HepG2 (cell line): ENCODE data around the gene TUG1. TPM values are rescaled to one million over a fixed set of nuclear protein-coding genes. Genes with fewer than 3 reads are reported as not detected.

ENCODE experiments used
- ATF7 ChIP-seq, 2 experiments: fragments of 450-650 bp in 1 of 2; sonication (generic) in 1 of 2; formaldehyde crosslinking in 1 of 2; IDR thresholded peaks; 2 replicates each; pipeline versions ENCODE4 v1.4.0 to v1.6.1; 2016 to 2020; ENCODE audit warnings: antibody characterized with exemption in 1 of 2, mild to moderate bottlenecking in 1 of 2, missing genetic modification reagents in 1 of 2
- BHLHE40 ChIP-seq: IDR thresholded peaks from 2 replicates; pipeline ENCODE4 v1.6.1; 2011; ENCODE audit warnings: low read length, improper control_type of control experiment
- CEBPG ChIP-seq: IDR thresholded peaks from 2 replicates; pipeline ENCODE4 v1.6.1; 2016
- HNF1A ChIP-seq, 2 experiments: sonication (generic) in 1 of 2; formaldehyde crosslinking in 1 of 2; IDR thresholded peaks; 2 replicates each; pipeline versions ENCODE4 v1.4.0 to v1.6.1; 2016 to 2020; ENCODE audit warnings: borderline replicate concordance in 1 of 2, low read depth in 1 of 2, mild to moderate bottlenecking in 1 of 2, missing genetic modification reagents in 1 of 2
- MBNL3 ChIP-seq: fragments of 250-450 bp; sonication (Bioruptor Pico); conservative IDR thresholded peaks from 2 replicates; pipeline ENCODE4 v1.8.0; 2022; ENCODE audit warnings: mild to moderate bottlenecking, inconsistent platforms
- NRL ChIP-seq: sonication (generic); formaldehyde crosslinking; IDR thresholded peaks from 2 replicates; pipeline ENCODE4 v1.5.0; 2020; ENCODE audit warnings: missing genetic modification reagents, mild to moderate bottlenecking, moderate library complexity, borderline replicate concordance
- RBM22 ChIP-seq: fragments of 200-400 bp; formaldehyde crosslinking; optimal IDR thresholded peaks from 2 replicates; pipeline ENCODE3; 2017; ENCODE audit warnings: mild to moderate bottlenecking, low read length, moderate library complexity
- SALL1 ChIP-seq: sonication (generic); formaldehyde crosslinking; IDR thresholded peaks from 2 replicates; pipeline ENCODE4 v1.8.0; 2022; ENCODE audit warnings: mild to moderate bottlenecking, missing genetic modification reagents
- SP5 ChIP-seq: IDR thresholded peaks from 2 replicates; pipeline ENCODE4 v1.6.1; 2016; ENCODE audit warnings: low read depth, borderline replicate concordance
- SPEN ChIP-seq: sonication (generic); formaldehyde crosslinking; IDR thresholded peaks from 2 replicates; pipeline ENCODE4 v1.5.1; 2020; ENCODE audit warnings: low read depth, mild to moderate bottlenecking, missing genetic modification reagents
- ZBTB43 ChIP-seq: sonication (generic); formaldehyde crosslinking; conservative IDR thresholded peaks from 2 replicates; pipeline ENCODE4 v1.4.0; 2020; ENCODE audit warnings: missing genetic modification reagents
- ZFP82 ChIP-seq: sonication (generic); formaldehyde crosslinking; IDR thresholded peaks from 2 replicates; pipeline ENCODE4 v1.5.1; 2020; ENCODE audit warnings: mild to moderate bottlenecking, missing genetic modification reagents, borderline replicate concordance
- ZNF136 ChIP-seq: sonication (generic); formaldehyde crosslinking; IDR thresholded peaks from 2 replicates; pipeline ENCODE4 v1.8.1; 2022; ENCODE audit warnings: low read depth, mild to moderate bottlenecking, moderate library complexity, missing genetic modification reagents
- ZNF253 ChIP-seq: sonication (generic); formaldehyde crosslinking; IDR thresholded peaks from 2 replicates; pipeline ENCODE4 v1.8.0; 2022; ENCODE audit warnings: mild to moderate bottlenecking, missing genetic modification reagents, borderline replicate concordance
- ZNF558 ChIP-seq: sonication (generic); formaldehyde crosslinking; IDR thresholded peaks from 2 replicates; pipeline ENCODE4 v1.9.0; 2022; ENCODE audit warnings: mild to moderate bottlenecking, missing genetic modification reagents, borderline replicate concordance
- ZNF574 ChIP-seq: sonication (generic); formaldehyde crosslinking; IDR thresholded peaks from 2 replicates; pipeline ENCODE4 v1.4.0; 2020; ENCODE audit warnings: missing genetic modification reagents
- ZNF589 ChIP-seq: sonication (generic); formaldehyde crosslinking; conservative IDR thresholded peaks from 2 replicates; pipeline ENCODE4 v1.8.0; 2022; ENCODE audit warnings: mild to moderate bottlenecking, moderate library complexity, missing genetic modification reagents
- ZNF703 ChIP-seq: sonication (generic); formaldehyde crosslinking; IDR thresholded peaks from 2 replicates; pipeline ENCODE4 v1.5.1; 2020; ENCODE audit warnings: missing genetic modification reagents, mild to moderate bottlenecking, moderate library complexity, borderline replicate concordance
- ZNF746 ChIP-seq: sonication (generic); formaldehyde crosslinking; IDR thresholded peaks from 2 replicates; pipeline ENCODE4 v1.8.0; 2022; ENCODE audit warnings: mild to moderate bottlenecking, missing genetic modification reagents
- ZNF792 ChIP-seq: IDR thresholded peaks from 2 replicates; pipeline ENCODE4 v1.6.1; 2016
- polyA plus RNA-seq, 8 experiments: library from polyadenylated mRNA; depleted of rRNA in 3 of 8; stranded (reverse) in 7 of 8; unstranded in 1 of 8; fragments of >200 nt; fragmentation: Illumina TruSeq in 4 of 8; extraction: Trizol in 4 of 8; gene quantifications; 2 replicates each; pipeline versions ENCODE4 v1.2.1 to v1.2.3, GENCODE V29; 2011 to 2016; ENCODE audit warnings: low read depth in 4 of 8, missing spikeins in 1 of 8, mixed read lengths in 1 of 8; ENCODE audit not compliant: insufficient read depth in 1 of 8
- total RNA-seq, 5 experiments: library from RNA; depleted of rRNA; stranded (reverse); fragments of >200 nt; fragmentation: Illumina TruSeq; extraction: Trizol; gene quantifications; 2 replicates each; pipeline ENCODE4 v1.2.3, GENCODE V29; 2016; ENCODE audit warnings: low read depth in 1 of 5

Gene TUG1
- total and polyA plus RNA-seq, 2 of the 13 experiments (the other 11 are each of a cell fraction or from before 2014, with no cell fraction given): 35.2 to 122 TPM

- TF ChIP-seq ZNF589 (CRISPR knock-in tag) (no peak), ZNF746 (CRISPR knock-in tag) (peak; percentile 26; the same call in 1 of the 2 replicates), CEBPG (CRISPR knock-in tag) (peak; percentile 7; the same call in 1 of the 2 replicates), MBNL3 (CRISPR knock-in tag) (no peak), ZFP82 (CRISPR knock-in tag) (no peak), SALL1 (CRISPR knock-in tag) (no peak; the same call in 1 of the 2 replicates), ZNF136 (CRISPR knock-in tag) (no peak), ZNF253 (CRISPR knock-in tag) (no peak), ZNF703 (0 out of 2 replicates have a peak, but pooled peaks have one; percentile 50), ZNF574 (CRISPR knock-in tag) (0 out of 2 replicates have a peak, but pooled peaks have one; percentile 25), HNF1A (IDR thresholded peaks at IDR 0.05; ENCODE audit: low read depth) (no peak), HNF1A (CRISPR knock-in tag; IDR thresholded peaks at IDR 0.05; ENCODE audit: borderline replicate concordance) (no peak), ZNF558 (CRISPR knock-in tag) (peak; percentile 89; the same call in 1 of the 2 replicates), ZBTB43 (CRISPR knock-in tag) (peak; percentile 12; the same call in 1 of the 2 replicates), BHLHE40 (no peak), ZNF792 (CRISPR knock-in tag) (no peak), RBM22 (peak; percentile 29), SP5 (peak; percentile 81), ATF7 (IDR thresholded peaks at IDR 0.05) (peak; percentile 36; the same call in 1 of the 2 replicates), ATF7 (CRISPR knock-in tag; IDR thresholded peaks at IDR 0.05) (no peak), SPEN (CRISPR knock-in tag) (peak; percentile 8), NRL (CRISPR knock-in tag) (peak; percentile 68; the same call in 1 of the 2 replicates)
These were observed 796 bp upstream of the TUG1 start, which contains the start of gene MORC2 (continued) for GRCh38 chr22:30968015-30968923.
